SU-DHL-6 (cell line): Measurements from ENCODE around the gene SMAD7.

Source experiments
- EZH2phosphoT487 ChIP-seq: fragments of 200-600 bp; sonication (generic), shearing (Covaris generic); conservative IDR thresholded peaks from 2 replicates; pipeline ENCODE4 v1.6.1; 2018; ENCODE audit warnings: mild to moderate bottlenecking, antibody characterized with exemption, low read length, moderate library complexity, mixed read lengths
- TF ChIP-seq, protein P1 (sequence below): fragments of 200-600 bp; sonication (generic); IDR thresholded peaks from one replicate; pipeline ENCODE4 v1.5.1; 2017; ENCODE audit warnings: antibody characterized with exemption, mild to moderate bottlenecking, low read length, moderate library complexity; ENCODE audit not compliant: insufficient read depth, poor library complexity, severe bottlenecking

- TF ChIP-seq, protein P1, sequence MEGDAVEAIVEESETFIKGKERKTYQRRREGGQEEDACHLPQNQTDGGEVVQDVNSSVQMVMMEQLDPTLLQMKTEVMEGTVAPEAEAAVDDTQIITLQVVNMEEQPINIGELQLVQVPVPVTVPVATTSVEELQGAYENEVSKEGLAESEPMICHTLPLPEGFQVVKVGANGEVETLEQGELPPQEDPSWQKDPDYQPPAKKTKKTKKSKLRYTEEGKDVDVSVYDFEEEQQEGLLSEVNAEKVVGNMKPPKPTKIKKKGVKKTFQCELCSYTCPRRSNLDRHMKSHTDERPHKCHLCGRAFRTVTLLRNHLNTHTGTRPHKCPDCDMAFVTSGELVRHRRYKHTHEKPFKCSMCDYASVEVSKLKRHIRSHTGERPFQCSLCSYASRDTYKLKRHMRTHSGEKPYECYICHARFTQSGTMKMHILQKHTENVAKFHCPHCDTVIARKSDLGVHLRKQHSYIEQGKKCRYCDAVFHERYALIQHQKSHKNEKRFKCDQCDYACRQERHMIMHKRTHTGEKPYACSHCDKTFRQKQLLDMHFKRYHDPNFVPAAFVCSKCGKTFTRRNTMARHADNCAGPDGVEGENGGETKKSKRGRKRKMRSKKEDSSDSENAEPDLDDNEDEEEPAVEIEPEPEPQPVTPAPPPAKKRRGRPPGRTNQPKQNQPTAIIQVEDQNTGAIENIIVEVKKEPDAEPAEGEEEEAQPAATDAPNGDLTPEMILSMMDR, result no peak
- TF ChIP-seq EZH2phosphoT487, result no peak
Observed at GRCh38 chr18:48871391-48872166, 79.2 kb downstream of the SMAD7 start.
